Ovary (tissue), 3 donors: ENCODE results near the gene KIF6.

Experiments
- POLR2A ChIP-seq: fragments of 450-650 bp; IDR thresholded peaks from one replicate; pipeline ENCODE4 v1.6.1; 2017; ENCODE audit warnings: antibody characterized with exemption, mild to moderate bottlenecking, moderate library complexity
- TF ChIP-seq, protein P1 (sequence below), 3 donors: fragments of 450-650 bp in 2 of 3; fragments of 200-600 bp in 1 of 3; IDR thresholded peaks; one replicate each; pipeline versions ENCODE4 v1.5.1 to v1.8.0; 2016 to 2022; ENCODE audit warnings: antibody characterized with exemption in 3 of 3, mild to moderate bottlenecking in 1 of 3
- donor health status: DM: no; HTN: no; CAD: no.

DNA sequence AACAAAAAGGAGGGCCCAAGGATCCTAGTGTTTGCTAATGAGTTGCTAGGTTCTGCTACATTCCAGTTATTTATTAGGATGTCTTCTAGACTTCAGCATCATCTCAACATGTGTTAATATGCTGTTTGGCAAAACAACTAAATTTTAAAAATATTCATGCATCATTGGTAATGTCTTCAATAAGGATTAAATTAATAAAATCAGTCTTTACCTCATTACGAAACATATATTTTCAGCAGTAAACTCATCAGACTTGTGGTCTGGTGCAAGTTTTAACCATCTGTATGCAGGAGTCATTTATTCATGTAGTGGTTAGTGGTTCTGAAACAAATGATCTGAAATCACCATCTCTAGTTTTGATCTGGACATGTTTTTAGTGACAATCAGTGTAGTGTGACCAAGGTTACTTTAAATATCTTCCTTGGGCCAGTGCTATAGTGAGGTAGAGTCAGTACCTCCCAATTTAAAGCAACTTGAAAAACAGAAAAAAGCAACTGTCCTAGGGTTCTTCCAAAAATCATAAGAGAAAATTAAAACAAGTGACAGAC is 317.7 kb downstream of the KIF6 start:
- TF ChIP-seq, protein P1, sequence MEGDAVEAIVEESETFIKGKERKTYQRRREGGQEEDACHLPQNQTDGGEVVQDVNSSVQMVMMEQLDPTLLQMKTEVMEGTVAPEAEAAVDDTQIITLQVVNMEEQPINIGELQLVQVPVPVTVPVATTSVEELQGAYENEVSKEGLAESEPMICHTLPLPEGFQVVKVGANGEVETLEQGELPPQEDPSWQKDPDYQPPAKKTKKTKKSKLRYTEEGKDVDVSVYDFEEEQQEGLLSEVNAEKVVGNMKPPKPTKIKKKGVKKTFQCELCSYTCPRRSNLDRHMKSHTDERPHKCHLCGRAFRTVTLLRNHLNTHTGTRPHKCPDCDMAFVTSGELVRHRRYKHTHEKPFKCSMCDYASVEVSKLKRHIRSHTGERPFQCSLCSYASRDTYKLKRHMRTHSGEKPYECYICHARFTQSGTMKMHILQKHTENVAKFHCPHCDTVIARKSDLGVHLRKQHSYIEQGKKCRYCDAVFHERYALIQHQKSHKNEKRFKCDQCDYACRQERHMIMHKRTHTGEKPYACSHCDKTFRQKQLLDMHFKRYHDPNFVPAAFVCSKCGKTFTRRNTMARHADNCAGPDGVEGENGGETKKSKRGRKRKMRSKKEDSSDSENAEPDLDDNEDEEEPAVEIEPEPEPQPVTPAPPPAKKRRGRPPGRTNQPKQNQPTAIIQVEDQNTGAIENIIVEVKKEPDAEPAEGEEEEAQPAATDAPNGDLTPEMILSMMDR (IDR thresholded peaks at IDR 0.05) = no peak
- TF ChIP-seq POLR2A = no peak
